Germinal center (tissue), 1 donor: ENCODE results near the gene KCNS3.
"Not testable (repeated sequence)": the region's sequence is repeated elsewhere in the genome, so short reads cannot be mapped to it uniquely, and the experiment has no call there.

ENCODE experiments used
- DNase-seq: peaks from one replicate; pipeline ENCODE4 v3.0.0; 2012; ENCODE audit warnings: mixed read lengths, low spot score

KCNS3 gene

DNA sequence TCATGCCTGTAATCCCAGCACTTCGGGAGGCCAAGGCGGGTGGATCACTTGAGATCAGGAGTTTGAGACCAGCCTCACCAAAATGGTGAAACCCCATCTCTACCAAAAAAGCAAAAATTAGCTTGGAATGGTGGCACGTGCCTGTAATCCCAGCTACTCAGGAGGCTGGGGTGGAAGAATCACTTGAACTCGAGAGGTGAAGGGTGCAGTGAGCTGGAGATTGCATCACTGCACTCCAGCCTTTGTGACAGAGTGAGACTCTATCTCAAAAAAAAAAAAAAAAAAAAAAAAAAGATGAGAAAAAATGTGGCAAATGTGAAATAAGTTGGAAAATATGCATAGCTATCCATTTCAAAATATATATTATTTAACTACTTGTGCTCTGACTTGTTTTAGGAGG lies 65.0 kb downstream of the KCNS3 start:
- DNase-seq: no peak

DNA sequence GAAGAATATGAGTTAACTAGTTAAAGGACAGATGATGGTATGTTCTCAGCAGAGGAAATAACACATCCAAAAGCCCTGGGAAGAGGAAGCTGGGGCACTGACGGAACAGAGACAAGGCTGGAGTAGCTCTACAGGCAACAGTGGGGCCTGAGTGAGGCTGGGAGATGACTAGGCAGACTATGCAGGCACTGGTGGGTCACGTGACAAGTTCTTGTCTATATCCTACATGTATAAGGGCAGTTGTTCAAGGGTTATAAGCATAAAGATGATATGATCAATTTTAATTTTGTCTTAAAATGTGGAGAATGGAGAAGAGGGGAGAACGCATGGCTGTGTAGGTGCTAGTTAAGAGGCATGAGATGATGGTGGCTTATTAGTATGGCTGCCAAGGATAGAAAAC lies 68.6 kb downstream of the KCNS3 start:
- no peak for DNase-seq

DNA sequence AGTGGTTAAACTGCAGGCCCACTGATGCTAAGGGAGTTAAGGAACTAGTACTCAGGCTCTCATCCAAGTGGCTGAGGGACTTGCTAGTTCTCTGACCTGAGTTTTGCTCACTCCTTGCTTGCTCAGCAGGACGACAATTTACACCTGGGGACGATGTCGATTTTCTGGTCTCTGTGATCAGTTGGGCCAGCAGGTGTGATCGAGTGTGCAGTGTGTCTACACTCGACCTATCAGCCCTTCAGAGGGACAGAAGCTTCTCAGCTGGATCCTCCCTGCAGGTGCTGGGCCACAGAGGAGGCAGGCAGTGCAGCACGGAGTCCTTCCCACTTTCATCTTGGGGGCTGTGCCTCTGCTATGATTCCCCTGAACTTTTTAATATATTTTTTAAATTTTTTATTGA lies 71.5 kb downstream of the KCNS3 start:
- DNase-seq: no peak

DNA sequence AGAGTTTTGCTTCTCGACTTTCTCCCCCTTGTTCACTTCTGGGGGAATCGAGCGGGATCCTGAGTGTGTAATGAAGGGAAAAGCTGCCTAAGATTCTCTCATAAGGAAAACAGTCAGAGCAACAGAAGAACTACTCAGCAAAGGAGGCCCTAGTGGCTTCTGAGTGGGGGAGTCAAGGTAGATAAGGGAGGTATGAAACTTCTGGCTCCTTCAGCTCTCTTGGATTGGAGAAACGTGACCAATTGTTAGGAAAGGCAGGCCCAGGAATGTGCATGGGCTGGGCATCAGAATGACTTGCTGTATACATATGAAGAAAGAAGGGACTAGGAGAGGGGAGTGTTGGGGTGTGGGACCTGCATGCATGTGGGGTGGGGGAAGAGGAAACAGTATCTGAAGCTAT lies 73.1 kb downstream of the KCNS3 start:
- DNase-seq: no peak

DNA sequence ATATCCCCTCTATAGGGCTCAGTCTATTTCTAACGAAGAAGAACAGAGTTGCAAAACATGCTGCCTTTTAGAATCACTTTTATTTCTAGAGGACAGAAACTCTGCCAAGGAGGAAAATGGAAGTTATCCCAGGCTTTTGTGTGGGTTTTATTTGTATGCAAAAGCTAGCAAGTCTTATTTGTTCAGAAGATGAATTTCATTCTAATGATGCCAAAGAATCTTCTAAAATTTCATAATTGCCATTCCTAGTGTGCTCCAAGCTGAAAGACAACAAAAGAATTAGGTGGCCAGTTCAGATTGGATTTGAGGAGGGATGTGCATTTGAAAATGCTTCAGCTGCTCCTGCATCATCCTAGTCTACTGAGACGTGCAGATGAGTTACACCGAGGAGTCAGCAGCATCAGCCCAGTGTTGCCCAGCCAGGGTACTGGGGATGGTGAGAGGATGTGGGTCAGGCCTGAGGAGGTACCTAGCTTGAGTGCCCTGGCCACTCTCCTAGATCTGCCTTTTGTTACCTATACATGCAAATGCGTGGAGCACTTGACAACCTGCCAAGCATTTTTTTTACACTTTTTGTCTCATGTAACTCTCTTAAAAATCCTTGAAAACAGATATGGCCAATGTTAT lies 80.1 kb downstream of the KCNS3 start:
- DNase-seq: no peak

DNA sequence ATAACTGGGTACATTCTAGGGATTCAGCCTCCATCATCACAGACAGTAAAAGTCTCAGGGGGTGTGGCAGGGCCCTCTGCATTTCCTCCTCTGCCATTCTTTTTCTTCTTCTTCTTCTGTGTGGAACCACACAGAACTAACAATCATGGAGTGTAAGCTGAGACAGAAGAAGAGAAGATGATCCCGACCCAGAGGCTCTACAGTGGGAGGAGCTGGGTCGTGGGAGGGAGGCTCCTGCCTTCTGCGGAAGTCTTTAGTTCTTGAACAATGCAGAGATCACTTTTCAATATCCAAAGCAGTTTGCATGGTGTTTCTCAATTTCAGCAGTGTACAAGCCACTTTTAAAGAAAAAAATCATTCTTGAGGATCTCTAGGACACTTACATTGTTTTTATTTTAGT lies 80.9 kb downstream of the KCNS3 start:
- no peak for DNase-seq

DNA sequence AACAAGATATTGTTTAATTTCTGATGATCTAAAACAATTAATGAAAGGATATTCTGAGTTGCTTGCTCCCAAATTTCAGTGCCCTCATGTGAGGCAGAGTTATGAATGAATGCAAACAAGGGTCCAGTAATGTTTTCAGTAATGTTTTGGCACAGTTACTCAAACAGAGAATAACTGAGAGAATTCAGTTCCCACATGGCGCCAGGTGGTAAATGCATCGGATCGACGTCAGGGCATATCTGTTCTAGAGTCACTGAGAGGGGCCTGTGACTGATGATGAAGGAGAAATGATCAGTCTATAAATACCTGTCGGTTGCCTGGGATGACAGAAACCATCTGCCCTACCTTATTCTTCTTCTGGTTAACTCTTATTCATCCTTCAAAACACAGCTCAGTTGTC lies 81.4 kb downstream of the KCNS3 start:
- no peak for DNase-seq

DNA sequence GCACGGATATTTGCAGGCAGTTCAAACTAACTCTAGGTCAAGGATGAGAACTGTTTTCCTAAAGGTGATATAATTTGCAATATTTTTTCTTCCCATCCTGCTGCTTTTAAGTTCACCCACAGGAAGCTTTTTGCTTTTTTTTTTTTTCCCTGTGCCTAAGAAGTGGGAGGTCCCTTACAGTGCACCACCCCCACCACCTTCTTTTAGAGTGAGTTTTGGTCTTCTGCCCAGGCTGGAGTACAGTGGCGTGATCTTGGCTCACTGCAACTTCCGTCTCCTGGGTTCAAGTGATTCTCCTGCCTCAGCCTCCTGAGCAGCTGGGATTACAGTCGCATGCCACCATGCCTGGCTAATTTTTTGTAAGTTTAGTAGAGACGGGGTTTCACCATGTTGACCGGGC lies 82.5 kb downstream of the KCNS3 start:
- no peak for DNase-seq

DNA sequence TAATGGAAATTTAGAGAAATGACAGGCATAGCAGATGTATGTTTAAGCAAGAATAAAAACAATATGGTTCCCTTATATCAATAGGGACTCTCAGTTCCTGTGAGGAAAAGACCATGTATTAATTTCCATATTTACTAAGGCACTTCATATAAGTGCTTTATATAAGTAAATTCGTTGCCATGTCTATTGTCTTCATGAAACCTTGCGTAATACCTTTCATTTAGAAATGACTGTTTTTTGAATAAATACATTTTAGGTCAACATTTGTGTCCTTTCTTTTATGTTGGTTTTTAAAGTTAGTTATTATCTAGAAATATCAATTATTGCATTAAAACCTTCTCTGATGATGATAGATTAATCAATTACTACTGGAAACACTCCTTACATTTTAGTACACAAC lies 83.3 kb downstream of the KCNS3 start:
- no peak for DNase-seq

DNA sequence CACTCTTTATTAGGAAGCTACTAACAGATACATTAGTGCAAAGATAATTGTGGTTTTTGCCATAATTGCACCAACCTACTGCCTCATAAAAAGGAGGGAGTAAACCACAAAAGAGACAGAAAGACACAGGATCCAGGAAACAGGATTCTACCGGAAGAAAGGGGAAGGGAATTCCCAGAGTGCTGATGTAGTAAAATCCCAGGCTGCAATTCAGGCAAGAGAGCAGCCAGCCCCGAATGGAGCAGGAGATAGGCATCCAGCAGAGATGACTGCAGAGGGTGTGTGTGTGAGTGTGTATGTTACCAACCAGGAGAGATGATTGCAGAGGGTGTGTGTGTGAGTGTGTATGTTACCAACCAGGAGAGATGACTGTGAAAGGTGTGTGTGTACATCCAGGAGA lies 84.4 kb downstream of the KCNS3 start:
- no peak for DNase-seq

DNA sequence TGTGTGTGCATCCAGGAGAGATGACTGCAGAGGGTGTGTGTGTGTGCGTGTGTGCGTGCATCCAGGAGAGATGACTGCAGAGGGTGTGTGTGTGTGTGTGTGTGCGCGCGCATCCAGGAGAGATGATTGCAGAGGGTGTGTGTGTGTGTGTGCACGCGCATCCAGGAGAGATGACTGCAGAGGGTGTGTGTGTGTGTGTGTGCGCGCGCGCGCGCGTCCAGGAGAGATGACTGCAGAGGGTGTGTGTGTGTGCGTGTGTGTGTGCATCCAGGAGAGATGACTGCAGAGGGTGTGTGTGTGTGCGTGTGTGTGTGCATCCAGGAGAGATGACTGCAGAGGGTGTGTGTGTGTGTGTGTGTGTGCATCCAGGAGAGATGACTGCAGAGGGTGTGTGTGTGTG lies 85.1 kb downstream of the KCNS3 start:
- not testable (repeated sequence) for DNase-seq

DNA sequence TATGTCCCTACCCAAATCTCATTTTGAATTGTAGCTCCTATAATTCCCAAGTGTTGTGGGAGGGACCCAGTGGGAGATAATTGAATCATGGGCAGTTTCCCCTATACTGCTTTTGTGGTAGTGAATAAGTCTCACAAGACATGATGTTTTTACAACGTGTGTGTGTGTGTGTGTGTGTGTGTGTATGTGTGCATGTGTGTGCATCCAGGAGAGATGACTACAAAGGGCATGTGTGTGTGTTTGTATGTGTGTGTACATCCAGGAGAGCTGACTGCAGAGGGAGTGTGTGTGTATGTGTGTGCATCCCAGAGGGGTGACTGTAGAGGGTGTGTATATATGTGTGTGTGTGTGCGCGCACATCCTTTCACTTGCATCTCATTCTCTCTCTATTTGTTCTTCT lies 86.7 kb downstream of the KCNS3 start:
- no peak for DNase-seq

DNA sequence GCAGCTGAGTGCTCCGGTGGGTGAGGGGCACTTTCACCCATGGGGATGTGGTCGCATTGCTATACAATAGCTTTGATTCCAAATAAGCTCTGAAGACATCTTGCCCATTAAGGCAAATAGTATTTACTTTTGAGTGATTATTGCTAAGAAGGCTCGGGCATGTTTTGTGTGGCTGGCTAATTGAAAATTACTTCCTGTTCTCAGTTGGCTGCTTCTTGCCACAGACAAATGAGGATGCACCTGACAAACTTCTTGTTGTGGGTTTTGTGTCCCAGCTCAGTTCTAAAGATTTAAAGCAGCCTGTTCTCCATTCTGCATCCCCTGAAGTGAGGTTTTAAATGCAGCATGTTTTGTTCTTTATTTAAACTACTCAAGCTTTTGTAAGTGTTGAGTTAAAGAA lies 88.3 kb downstream of the KCNS3 start:
- DNase-seq: peak; percentile 4

DNA sequence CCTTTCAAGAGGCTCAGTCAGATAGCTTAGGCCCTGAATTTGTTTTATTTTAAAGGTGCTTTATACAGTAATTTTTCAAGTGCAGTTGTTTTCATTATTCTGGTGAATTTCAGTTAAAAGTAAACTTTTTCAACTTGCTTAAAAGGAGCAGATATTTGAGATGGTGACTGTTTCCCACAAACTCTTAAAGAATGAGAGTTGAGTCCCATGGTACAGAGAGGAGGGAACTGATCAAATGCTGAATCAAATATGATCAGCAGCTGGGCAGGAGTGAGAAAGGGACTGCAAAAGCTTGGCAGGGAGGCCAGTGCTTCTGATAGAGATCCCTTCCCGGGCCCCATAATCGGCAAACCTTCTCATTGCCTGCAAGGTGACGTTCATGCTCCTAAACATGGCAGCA lies 91.2 kb downstream of the KCNS3 start:
- no peak for DNase-seq

DNA sequence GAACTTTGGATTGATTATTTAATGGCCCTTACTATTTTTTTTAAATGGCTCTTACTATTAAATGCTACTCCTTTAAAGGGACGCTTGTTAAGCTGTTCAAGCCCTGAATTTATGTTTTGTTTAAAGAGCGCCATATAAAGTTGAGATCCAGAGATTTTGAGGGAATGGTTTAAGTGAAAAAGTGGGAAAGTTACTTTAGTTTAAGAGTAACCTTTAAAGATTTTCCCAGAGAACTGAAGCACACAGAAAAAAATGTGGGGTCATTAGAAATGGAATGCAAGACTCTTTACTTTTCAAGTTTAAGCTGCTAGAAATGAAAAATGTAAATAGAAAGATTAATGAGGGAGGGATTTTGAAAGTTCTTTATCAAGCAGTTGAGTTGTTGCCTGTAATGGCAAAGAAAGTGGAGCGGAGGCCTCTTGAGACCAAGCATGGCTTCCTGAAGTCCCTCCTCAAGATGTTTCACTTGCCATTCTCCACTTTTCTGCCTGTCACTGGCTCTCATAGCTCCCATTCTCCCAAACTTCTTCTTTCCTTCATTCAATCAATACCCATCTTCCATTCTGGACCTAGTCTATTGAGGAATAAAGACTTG lies 93.2 kb downstream of the KCNS3 start:
- no peak for DNase-seq

DNA sequence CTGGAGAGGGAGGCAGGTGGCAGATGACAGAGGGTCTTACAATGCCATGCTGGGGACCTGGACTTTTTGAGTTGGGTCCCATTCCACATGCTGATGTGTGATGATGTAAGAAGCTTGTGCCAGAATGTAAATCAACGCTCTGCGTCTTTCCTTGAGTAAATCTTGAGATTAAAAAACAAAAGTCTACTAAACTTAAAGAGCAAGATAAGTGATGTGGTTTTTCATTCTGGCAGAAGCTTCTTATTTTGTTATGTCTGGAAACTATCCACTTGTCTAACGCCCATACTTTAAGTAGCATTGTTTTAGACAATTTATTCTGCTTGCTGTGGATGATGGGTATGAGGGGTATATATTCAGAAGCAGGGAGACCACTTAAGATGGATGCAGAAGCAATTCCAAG lies 94.5 kb downstream of the KCNS3 start:
- no peak for DNase-seq

DNA sequence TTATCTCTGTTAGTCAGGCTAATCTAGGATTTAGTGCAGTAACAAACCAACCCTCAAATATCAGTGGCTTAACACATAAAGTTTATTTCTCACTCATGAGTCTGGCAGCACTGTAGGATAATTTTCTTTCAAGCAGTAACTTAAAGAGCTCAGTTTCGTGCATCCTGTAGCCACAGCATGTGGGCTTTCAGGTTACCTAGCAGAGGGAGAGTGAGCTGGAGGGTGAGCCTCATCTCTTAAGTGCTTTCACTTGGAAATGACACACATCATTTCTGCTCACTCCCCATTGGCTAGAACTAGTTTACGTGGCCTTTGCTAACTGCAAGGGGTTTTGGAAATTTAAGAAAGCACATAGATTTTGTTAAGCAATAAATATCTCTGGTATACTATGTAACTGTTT lies 96.9 kb downstream of the KCNS3 start:
- no peak for DNase-seq

DNA sequence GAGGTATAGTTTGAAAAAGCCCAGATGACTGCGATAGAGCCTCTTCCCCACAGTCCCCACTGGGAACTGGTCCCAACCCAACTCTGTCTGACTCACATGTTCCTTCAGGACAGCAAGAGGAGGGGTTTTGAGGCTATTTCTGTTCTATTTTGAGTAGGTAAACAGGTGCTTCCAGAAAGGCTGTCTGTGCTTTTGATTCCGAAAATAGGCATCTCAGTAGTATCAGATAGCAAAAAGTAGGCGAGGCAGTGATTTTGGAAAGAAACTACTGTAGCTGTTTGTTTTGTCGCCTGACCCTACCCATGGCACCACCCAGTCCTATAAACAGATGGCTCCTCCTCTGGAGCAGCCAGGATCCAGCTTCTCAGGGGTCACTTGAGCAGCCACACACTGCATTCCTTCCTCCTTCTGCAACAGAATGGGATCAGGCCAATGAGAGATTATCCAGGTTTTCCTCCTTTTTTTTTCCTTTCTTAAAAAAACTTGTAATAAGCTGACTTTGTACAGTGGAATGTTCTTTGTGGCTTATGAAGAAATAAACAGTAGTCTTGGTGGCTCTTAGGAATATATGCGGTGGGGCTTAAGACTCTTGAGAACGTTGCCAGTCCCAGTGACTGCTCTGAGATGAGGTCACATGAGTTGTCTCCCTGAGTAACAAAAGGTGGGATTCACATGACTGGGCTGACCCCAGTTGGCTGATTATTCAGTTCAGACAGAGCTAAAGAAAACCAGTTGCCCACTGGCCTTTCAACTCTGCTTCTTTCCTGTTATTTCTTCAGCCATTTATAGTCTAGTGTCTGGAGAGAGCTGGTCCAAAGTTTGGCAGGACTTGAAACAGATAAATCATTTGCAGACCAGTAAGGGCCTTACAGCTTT lies 98.6 kb downstream of the KCNS3 start:
- DNase-seq: no peak

DNA sequence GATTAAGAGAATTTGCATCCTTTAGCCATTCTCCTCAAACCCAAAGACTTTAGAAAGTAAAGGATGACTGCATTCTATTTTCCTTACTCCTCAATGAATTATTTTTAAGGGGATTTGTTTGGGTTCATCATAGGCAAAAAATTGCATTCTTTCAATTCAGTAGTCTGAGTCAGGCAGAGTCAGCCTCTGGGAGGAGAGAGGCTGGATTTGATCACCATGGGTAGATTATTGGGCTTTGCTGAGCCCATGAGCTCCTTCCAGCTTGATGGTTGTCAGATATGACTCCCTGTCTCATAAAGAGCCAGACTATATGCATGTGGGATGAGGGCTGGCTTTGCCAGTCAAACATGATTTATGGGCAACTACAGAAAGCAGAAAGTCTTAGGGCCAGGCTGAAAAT lies 101.2 kb downstream of the KCNS3 start:
- DNase-seq: no peak

DNA sequence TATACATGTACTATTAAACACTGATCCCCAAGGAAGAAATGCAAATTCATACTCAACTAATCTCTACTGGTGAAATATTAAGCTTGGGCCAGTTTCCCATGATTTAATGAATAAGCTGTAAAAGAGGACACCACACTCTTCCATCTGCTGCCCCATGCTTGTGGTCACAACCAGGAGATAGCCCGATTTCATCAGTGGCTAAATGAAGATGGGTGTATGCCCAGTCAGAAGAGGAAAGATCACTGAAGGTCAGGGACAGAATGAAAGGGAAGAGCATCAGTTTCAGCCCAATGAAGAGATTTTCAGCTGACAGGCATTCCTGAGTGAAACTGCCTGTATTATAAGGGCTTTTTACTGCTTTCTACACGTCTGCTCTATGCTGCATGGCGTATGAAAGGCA lies 103.5 kb downstream of the KCNS3 start:
- no peak for DNase-seq
